Measurements from ENCODE around the gene SH3BP4.

Gene SH3BP4

GRCh38 chr2:235083822-235084221 lies 132.0 kb downstream of the SH3BP4 start:
- H3K4me3 Mint-ChIP-seq, result no peak overlapping the region
- H3K36me3 Mint-ChIP-seq, result no peaks in the 10 kb centered on the region
- no peaks in the 10 kb centered on the region for H3K9me3 Mint-ChIP-seq
- DNase-seq, result no peak
- no peaks in the 10 kb centered on the region for H3K4me1 Mint-ChIP-seq
- no peak overlapping the region for H3K27ac Mint-ChIP-seq
- CTCF ChIA-PET, result no interaction called here
- peaks cover 11% of the 10 kb centered on the region for H3K27me3 Mint-ChIP-seq

- Mint-ChIP-seq H3K4me1 (no peaks in the 10 kb centered on the region), H3K4me3 (no peak overlapping the region), H3K27ac (no peak overlapping the region), H3K27me3 (peaks cover 11% of the 10 kb centered on the region), H3K9me3 (no peaks in the 10 kb centered on the region), H3K36me3 (no peaks in the 10 kb centered on the region)
- CTCF ChIA-PET, result no interaction called here
- no peak for DNase-seq
Observed at GRCh38 chr2:235084424-235084823, 132.6 kb downstream of the SH3BP4 start.

- Mint-ChIP-seq H3K4me1 (no peaks in the 10 kb centered on the region), H3K9me3 (no peaks in the 10 kb centered on the region), H3K4me3 (no peak overlapping the region), H3K36me3 (no peaks in the 10 kb centered on the region), H3K27me3 (peaks cover 11% of the 10 kb centered on the region), H3K27ac (no peak overlapping the region)
- CTCF ChIA-PET, result no interaction called here
- DNase-seq, result no peak
Observed at GRCh38 chr2:235085476-235085875, 133.7 kb downstream of the SH3BP4 start.

GRCh38 chr2:235086481-235087184 lies 134.8 kb downstream of the SH3BP4 start:
- no peaks in the 10 kb centered on the region for H3K4me1 Mint-ChIP-seq
- CTCF ChIA-PET, result no interaction called here
- peaks cover 18% of the 10 kb centered on the region for H3K27me3 Mint-ChIP-seq
- H3K9me3 Mint-ChIP-seq, result no peaks in the 10 kb centered on the region
- no peaks in the 10 kb centered on the region for H3K36me3 Mint-ChIP-seq
- no peak overlapping the region for H3K27ac Mint-ChIP-seq
- DNase-seq, result no peak
- H3K4me3 Mint-ChIP-seq, result no peak overlapping the region

- no peak for DNase-seq
- Mint-ChIP-seq H3K4me3 (no peak overlapping the region), H3K4me1 (no peaks in the 10 kb centered on the region), H3K36me3 (no peaks in the 10 kb centered on the region), H3K27ac (no peak overlapping the region), H3K27me3 (peaks cover 18% of the 10 kb centered on the region), H3K9me3 (no peaks in the 10 kb centered on the region)
- CTCF ChIA-PET, result no interaction called here
Observed at GRCh38 chr2:235087832-235088495, 136.1 kb downstream of the SH3BP4 start.

GRCh38 chr2:235088496-235088921 lies 136.7 kb downstream of the SH3BP4 start:
- no peaks in the 10 kb centered on the region for H3K4me1 Mint-ChIP-seq
- H3K36me3 Mint-ChIP-seq, result no peaks in the 10 kb centered on the region
- no peaks in the 10 kb centered on the region for H3K9me3 Mint-ChIP-seq
- no peak overlapping the region for H3K4me3 Mint-ChIP-seq
- CTCF ChIA-PET, result no interaction called here
- H3K27ac Mint-ChIP-seq, result no peak overlapping the region
- DNase-seq, result no peak
- H3K27me3 Mint-ChIP-seq, result peaks cover 18% of the 10 kb centered on the region

- Mint-ChIP-seq H3K9me3 (no peaks in the 10 kb centered on the region), H3K4me1 (no peaks in the 10 kb centered on the region), H3K4me3 (no peak overlapping the region), H3K36me3 (no peaks in the 10 kb centered on the region), H3K27me3 (peaks cover 18% of the 10 kb centered on the region), H3K27ac (no peak overlapping the region)
- CTCF ChIA-PET, result no interaction called here
- DNase-seq, result no peak
Observed at GRCh38 chr2:235091421-235091820, 139.6 kb downstream of the SH3BP4 start.

GRCh38 chr2:235091983-235092382 lies 140.2 kb downstream of the SH3BP4 start:
- H3K4me1 Mint-ChIP-seq, result no peaks in the 10 kb centered on the region
- H3K27me3 Mint-ChIP-seq, result peaks cover 17% of the 10 kb centered on the region
- CTCF ChIA-PET, result no interaction called here
- DNase-seq, result no peak
- H3K36me3 Mint-ChIP-seq, result no peaks in the 10 kb centered on the region
- H3K9me3 Mint-ChIP-seq, result no peaks in the 10 kb centered on the region
- H3K4me3 Mint-ChIP-seq, result no peak overlapping the region
- no peak overlapping the region for H3K27ac Mint-ChIP-seq

GRCh38 chr2:235092433-235093223 lies 140.8 kb downstream of the SH3BP4 start:
- Mint-ChIP-seq H3K4me1 (no peaks in the 10 kb centered on the region), H3K9me3 (no peaks in the 10 kb centered on the region), H3K4me3 (no peak overlapping the region), H3K27me3 (peaks cover 17% of the 10 kb centered on the region), H3K36me3 (no peaks in the 10 kb centered on the region), H3K27ac (no peak overlapping the region)
- DNase-seq, result no peak
- CTCF ChIA-PET, result no interaction called here

- Mint-ChIP-seq H3K4me1 (no peaks in the 10 kb centered on the region), H3K36me3 (no peaks in the 10 kb centered on the region), H3K9me3 (no peaks in the 10 kb centered on the region), H3K27ac (no peak overlapping the region), H3K27me3 (peaks cover 11% of the 10 kb centered on the region), H3K4me3 (no peak overlapping the region)
- no peak for DNase-seq
- CTCF ChIA-PET, result no interaction called here
Observed at GRCh38 chr2:235094457-235094856, 142.6 kb downstream of the SH3BP4 start.

- Mint-ChIP-seq H3K36me3 (no peaks in the 10 kb centered on the region), H3K27me3 (peaks cover 13% of the 10 kb centered on the region), H3K27ac (no peak overlapping the region), H3K4me3 (no peak overlapping the region), H3K9me3 (no peaks in the 10 kb centered on the region), H3K4me1 (no peaks in the 10 kb centered on the region)
- DNase-seq, result no peak
- CTCF ChIA-PET, result no interaction called here
Observed at GRCh38 chr2:235095569-235095968, 143.8 kb downstream of the SH3BP4 start.

- CTCF ChIA-PET, result no interaction called here
- H3K4me3 Mint-ChIP-seq, result no peak overlapping the region
- peaks cover 11% of the 10 kb centered on the region for H3K27me3 Mint-ChIP-seq
- no peaks in the 10 kb centered on the region for H3K4me1 Mint-ChIP-seq
- no peaks in the 10 kb centered on the region for H3K36me3 Mint-ChIP-seq
- no peaks in the 10 kb centered on the region for H3K9me3 Mint-ChIP-seq
- DNase-seq, result no peak
- no peak overlapping the region for H3K27ac Mint-ChIP-seq
Observed at GRCh38 chr2:235096447-235096846, 144.6 kb downstream of the SH3BP4 start.

GRCh38 chr2:235097196-235097595 lies 145.4 kb downstream of the SH3BP4 start:
- H3K9me3 Mint-ChIP-seq, result no peaks in the 10 kb centered on the region
- no peak overlapping the region for H3K4me3 Mint-ChIP-seq
- H3K27me3 Mint-ChIP-seq, result peaks cover 11% of the 10 kb centered on the region
- no peak for DNase-seq
- no peaks in the 10 kb centered on the region for H3K4me1 Mint-ChIP-seq
- CTCF ChIA-PET, result no interaction called here
- no peak overlapping the region for H3K27ac Mint-ChIP-seq
- H3K36me3 Mint-ChIP-seq, result no peaks in the 10 kb centered on the region

- CTCF ChIA-PET, result no interaction called here
- no peaks in the 10 kb centered on the region for H3K9me3 Mint-ChIP-seq
- H3K27ac Mint-ChIP-seq, result no peak overlapping the region
- peaks cover 11% of the 10 kb centered on the region for H3K27me3 Mint-ChIP-seq
- no peaks in the 10 kb centered on the region for H3K36me3 Mint-ChIP-seq
- no peak for DNase-seq
- H3K4me3 Mint-ChIP-seq, result no peak overlapping the region
- no peaks in the 10 kb centered on the region for H3K4me1 Mint-ChIP-seq
Observed at GRCh38 chr2:235098269-235098668, 146.5 kb downstream of the SH3BP4 start.

All from activated naive CD4-positive, alpha-beta T cell treated with anti-CD3 and anti-CD28 coated beads, Interleukin-2, amount 10 ng/mL, durations not matched to agents 7 days and 5 days (primary cell).